Loucy (cell line): ENCODE results near the gene SOX30.

Experiments used
- CTCF ChIP-seq: fragments of 200-600 bp; sonication (generic); conservative IDR thresholded peaks from 2 replicates; pipeline ENCODE4 v1.5.1; 2014; ENCODE audit warnings: mild to moderate bottlenecking, antibody characterized with exemption, low read length
- EZH2phosphoT487 ChIP-seq: fragments of 200-600 bp; IDR thresholded peaks from 2 replicates; pipeline ENCODE4 v1.6.1; 2018; ENCODE audit warnings: antibody characterized with exemption, mild to moderate bottlenecking, moderate library complexity, borderline replicate concordance

GRCh38 chr5:157630341-157630740 lies 21.9 kb downstream of the SOX30 start:
- TF ChIP-seq CTCF: no peak
- no peak for TF ChIP-seq EZH2phosphoT487
